22Rv1 (cell line): Measurements from ENCODE around the gene GABRB1.

Source experiments
- ZFX ChIP-seq: fragments of 450-650 bp; IDR thresholded peaks from 2 replicates; pipeline ENCODE4 v1.6.1; 2017; ENCODE audit warnings: antibody characterized with exemption, borderline replicate concordance
- TF ChIP-seq, protein P1 (sequence below): fragments of 450-650 bp; IDR thresholded peaks from 2 replicates; pipeline ENCODE4 v1.5.1; 2017; ENCODE audit warnings: mild to moderate bottlenecking

DNA sequence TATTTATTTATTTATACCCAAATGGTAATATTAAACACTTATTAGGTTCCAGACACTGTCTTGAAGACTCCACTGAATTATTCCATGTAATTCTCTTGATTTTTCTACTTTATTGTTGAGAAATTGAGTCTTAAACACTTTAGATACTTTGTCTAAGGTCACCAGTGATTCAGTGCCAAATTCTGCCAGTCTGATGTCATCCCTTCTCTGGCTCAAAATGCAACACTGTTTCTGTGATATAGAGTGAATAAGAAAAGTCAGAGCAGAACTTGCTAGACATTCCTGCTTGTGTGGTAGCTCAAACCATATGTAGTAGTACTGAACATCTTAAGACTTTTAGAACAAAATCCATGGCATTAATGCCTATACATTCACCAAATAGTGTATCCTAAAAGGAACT lies 164.3 kb downstream of the GABRB1 start:
- TF ChIP-seq, protein P1, sequence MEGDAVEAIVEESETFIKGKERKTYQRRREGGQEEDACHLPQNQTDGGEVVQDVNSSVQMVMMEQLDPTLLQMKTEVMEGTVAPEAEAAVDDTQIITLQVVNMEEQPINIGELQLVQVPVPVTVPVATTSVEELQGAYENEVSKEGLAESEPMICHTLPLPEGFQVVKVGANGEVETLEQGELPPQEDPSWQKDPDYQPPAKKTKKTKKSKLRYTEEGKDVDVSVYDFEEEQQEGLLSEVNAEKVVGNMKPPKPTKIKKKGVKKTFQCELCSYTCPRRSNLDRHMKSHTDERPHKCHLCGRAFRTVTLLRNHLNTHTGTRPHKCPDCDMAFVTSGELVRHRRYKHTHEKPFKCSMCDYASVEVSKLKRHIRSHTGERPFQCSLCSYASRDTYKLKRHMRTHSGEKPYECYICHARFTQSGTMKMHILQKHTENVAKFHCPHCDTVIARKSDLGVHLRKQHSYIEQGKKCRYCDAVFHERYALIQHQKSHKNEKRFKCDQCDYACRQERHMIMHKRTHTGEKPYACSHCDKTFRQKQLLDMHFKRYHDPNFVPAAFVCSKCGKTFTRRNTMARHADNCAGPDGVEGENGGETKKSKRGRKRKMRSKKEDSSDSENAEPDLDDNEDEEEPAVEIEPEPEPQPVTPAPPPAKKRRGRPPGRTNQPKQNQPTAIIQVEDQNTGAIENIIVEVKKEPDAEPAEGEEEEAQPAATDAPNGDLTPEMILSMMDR: no peak
- no peak for TF ChIP-seq ZFX
